GM21723 (cell line): ENCODE results near the gene LMX1B.

Experiments used
- ATAC-seq: cut with Tn5 transposase; IDR thresholded peaks from one replicate; pipeline ENCODE4 v1.9.1; 2021; ENCODE audit warnings: mild to moderate bottlenecking, moderate library complexity; ENCODE audit not compliant: unreplicated experiment

The LMX1B gene

GRCh38 chr9:126617003-126617822, 3.5 kb downstream of the LMX1B start:
- no peak for ATAC-seq

- no peak for ATAC-seq
These were observed 4.1 kb downstream of the LMX1B start for GRCh38 chr9:126617823-126618165.

GRCh38 chr9:126618190-126618584, 4.5 kb downstream of the LMX1B start:
- ATAC-seq, result no peak

DNA sequence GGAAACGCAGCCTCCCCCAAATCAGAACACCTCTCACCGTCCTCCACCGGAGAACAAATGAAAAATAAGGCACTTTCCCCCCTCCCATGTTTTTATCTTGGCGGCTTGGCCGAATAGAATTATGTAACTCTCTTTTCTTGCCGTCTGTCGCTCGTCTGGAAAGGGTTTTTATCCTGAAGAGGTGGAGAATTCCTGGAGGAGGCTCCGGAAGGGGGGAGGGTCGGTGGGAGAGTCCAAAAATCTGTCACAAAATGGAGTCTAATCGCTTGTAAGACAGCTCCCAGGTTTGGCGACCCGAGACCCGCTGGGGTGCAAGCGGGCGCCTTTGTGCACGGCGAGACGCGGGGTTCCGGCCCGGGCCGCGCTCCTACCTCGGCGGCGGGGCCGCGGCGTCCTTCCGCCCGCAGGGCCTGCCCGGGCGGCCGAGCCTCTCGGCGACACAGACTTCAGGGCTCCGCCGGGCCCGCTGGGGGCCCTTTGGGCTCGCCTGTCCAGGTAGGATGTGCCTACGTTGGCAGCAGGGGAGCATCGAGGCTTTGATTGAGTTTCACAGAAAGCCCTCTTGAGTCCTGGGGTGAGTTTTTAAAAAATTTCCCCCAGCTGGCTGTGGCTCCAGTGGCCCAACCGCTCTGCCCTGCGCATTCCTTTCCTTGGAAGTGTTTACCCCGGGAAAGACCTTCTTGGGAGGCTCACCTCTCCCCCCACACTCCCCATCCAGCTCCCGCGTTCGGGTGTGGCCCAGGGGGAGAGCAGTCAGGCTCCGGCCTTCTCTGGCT, 5.0 kb downstream of the LMX1B start:
- no peak for ATAC-seq

GRCh38 chr9:126619361-126620135, 5.8 kb downstream of the LMX1B start:
- ATAC-seq, result no peak

DNA sequence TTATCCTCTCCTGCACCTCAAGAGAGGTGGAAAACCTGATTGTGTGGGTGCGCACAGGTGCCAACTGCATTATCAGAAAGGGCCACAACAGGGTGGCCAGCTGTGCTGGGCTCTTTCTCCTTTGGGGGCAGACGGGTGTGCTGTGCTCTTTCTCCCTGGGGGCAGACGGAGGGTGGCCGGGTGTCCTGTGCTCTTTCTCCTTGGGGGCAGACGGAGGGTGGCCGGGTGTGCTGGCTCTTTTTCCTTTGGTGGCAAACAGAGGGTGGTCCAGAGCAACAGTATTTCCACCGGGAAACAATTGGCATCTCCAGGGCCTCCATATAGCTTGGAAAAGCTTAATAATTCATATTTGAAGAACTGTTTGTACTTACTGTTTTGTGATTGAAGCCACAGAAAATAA, 6.8 kb downstream of the LMX1B start:
- no peak for ATAC-seq

- ATAC-seq, result no peak
These were observed 7.6 kb downstream of the LMX1B start for GRCh38 chr9:126621061-126621918.

DNA sequence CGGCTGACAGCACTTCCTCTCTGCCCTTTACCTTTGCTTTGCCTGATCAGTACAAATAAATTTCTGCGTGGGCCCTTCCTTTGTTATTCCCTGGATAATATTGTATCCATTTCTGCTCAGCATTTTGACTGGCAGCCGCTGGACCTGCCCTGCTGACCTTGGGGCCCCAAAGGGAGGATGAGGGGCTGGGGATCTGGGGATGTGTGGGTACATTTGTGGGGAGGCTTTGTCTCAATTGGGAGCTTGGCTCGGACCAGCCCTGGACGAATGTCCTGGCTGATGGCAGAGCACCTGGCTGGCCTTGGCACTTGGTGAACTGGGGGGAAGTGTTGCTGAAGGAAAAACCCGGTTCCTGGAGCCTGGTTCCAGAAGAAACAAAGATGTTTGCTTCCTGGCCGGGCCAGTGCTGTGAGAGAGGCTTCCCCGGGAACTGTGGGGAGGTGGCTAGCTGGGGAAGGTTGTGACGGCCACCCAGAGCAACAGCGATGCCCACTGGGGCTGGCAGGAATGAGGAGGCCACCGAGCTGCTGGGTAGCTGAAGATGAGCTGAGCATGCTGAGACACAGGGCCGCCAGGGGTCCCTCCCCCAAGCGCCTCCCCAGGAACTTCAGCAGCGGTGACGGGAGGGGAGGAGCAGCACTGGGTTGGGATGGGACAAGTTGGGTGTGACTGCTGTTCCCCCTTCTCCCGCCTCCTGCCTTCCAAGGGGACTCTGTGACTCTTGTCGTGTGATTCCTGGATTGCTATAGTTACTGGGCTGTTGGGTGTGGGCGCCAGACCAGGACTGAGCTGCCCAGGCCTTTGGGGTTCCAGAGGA, 8.4 kb downstream of the LMX1B start:
- no peak for ATAC-seq

DNA sequence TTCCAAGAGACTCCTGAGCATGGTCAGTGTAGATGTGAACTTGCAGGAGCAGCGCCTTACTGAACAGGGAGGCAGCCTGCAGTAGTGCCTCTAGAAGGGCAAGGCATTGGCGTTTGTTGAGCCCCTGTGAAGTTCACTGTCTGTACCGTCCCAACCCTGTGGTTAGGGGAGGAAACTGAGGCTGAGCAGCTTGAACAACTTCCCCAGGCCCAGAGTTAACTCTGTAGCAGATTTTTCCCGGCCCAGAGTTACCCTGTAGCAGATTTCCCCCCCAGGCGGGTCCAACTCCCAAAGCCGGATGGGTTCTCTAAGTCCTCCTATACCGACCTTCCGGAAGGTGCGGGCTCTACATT, 9.6 kb downstream of the LMX1B start:
- ATAC-seq, result no peak

GRCh38 chr9:126623667-126624478, 10.1 kb downstream of the LMX1B start:
- ATAC-seq, result no peak

DNA sequence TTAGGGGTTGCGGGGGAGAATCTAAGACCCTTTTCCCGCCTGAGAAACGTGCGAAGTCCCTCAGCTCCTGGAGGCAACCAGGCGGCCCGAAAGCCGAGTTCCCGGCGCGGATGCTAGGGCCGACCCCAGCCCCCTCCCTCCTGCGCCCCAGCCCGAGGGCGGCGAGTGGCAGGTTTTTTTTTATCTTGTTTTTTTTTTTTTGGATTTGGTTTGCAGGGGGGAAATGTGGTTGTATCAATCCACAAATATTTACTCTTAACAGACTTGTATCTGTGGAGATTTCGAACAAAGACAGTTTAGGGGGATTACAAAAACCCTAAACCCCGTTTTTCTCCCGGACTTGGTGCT, 10.7 kb downstream of the LMX1B start:
- no peak for ATAC-seq

DNA sequence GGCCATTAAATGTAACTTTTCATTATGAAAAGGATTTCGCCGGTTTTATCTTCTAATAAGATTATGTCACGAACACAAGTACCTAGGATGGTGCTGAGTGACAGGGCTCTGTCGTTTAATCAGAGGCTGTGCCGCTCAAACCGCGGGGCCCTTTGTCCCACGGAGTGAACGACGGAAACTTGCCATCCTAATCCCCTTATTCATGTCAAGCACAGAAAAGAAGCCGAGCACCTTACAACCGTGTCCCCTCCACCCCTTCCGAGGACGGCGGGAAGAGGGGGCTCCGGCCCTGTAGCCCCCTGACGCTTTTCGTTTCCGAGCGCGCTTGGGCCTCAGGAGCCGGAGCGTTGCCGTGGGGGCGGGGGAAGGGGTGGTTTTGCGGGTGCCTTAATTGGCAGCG, 11.2 kb downstream of the LMX1B start:
- ATAC-seq, result no peak

- ATAC-seq, result no peak
These were observed 11.8 kb downstream of the LMX1B start for GRCh38 chr9:126625329-126626126.

GRCh38 chr9:126626127-126626925, 12.6 kb downstream of the LMX1B start:
- no peak for ATAC-seq

DNA sequence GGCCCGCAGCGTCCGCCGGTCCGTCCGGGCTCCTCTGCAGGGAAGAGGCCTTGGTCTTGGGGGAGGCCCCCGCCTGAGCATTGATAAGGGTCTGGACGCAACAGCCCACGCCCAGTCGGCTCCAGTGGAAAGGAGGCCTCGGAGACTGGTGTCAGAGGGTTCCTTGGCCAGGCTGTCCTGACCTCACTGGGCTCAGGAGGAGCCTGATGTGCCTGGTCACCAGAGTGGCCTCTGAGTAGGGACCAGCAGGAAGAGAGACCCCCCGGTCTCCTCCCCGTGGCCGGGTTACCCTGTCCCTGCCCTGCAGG, 13.2 kb downstream of the LMX1B start:
- ATAC-seq, result no peak

DNA sequence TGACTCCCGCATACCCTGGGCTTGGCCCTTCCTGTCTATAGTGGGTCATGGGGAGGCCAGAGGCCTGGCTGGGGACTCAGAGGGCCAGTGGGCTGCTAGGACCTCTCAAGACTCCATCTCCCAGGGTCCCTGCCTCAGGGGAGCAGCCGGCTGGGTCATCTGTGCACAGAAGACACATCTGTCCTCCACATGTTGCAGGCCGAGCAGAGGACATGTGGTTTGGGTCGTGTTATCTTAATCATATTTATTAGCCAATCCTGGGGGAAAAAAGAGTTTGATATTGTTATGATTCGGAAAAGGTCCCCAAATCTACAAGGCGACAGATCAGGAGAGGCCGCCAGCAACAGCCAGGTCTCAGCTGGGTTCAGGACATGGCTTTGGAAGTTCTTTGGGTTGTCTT, 14.4 kb downstream of the LMX1B start:
- ATAC-seq, result no peak

- ATAC-seq, result no peak
These were observed 15.4 kb downstream of the LMX1B start for GRCh38 chr9:126628969-126629674.
